B cell (primary cell): ENCODE results near the gene RET. TPM values are rescaled to one million over a fixed set of nuclear protein-coding genes. Genes with fewer than 3 reads are reported as not detected.

Experiments used
- ATAC-seq: fragments of 200-7000 bp; cut with Tn5 transposase; one replicate; pipeline ENCODE4 v1.10.0; 2021; ENCODE audit warnings: low read depth, mild to moderate bottlenecking, moderate number of reproducible peaks, moderate library complexity
- CTCF ChIA-PET: fragments of 350-600 bp; sonication (Branson Sonifier 250); formaldehyde crosslinking; loops from one replicate; lab custom pipeline; 2021; ENCODE audit warnings: antibody characterized with exemption, inconsistent platforms; lab: Charles Lee
- POLR2A ChIA-PET: fragments of 350-600 bp; sonication (Branson Sonifier 250); formaldehyde crosslinking; loops from one replicate; lab custom pipeline; 2021; ENCODE audit warnings: antibody characterized with exemption; lab: Charles Lee
- DNase-seq: peaks from one replicate; pipeline ENCODE4 v3.0.0; 2013
- H2AFZ ChIP-seq: 2 replicates; pipeline ENCODE4 v1.6.1; 2012; ENCODE audit warnings: mild to moderate bottlenecking, low read depth, low read length; ENCODE audit not compliant: insufficient read depth, poor library complexity, severe bottlenecking
- H3K27ac ChIP-seq, 2 donors: 1 replicate in 1 of 2; 2 replicates in 1 of 2; pipeline ENCODE4 v1.5.1; 2012 to 2013; ENCODE audit warnings: low read length in 2 of 2, mild to moderate bottlenecking in 2 of 2, moderate library complexity in 1 of 2
- H3K27me3 ChIP-seq, 4 experiments: fragments of 200-600 bp in 1 of 4; sonication (generic) in 1 of 4; replicated peaks in 1 of 4; 1 replicate in 2 of 4; 2 replicates in 2 of 4; pipeline versions ENCODE4 v1.6.1 to v1.7.0; 2013 to 2016; ENCODE audit warnings: low read length in 3 of 4, mild to moderate bottlenecking in 2 of 4, mixed read lengths in 1 of 4, moderate library complexity in 1 of 4; ENCODE audit not compliant: insufficient read depth in 4 of 4, control insufficient read depth in 3 of 4; ENCODE audit errors: control extremely low read depth in 1 of 4
- H3K36me3 ChIP-seq, 2 experiments: replicated peaks in 1 of 2; 1 replicate in 1 of 2; 2 replicates in 1 of 2; pipeline versions ENCODE4 v1.6.1 to v1.7.1; 2013; ENCODE audit warnings: low read length in 1 of 2; ENCODE audit not compliant: insufficient read depth in 2 of 2, control insufficient read depth in 1 of 2; ENCODE audit errors: control extremely low read depth in 1 of 2, extremely low read depth in 1 of 2
- H3K4me1 ChIP-seq, 2 donors: fragments of 200-600 bp in 1 of 2; sonication (generic) in 1 of 2; 1 replicate in 1 of 2; 2 replicates in 1 of 2; pipeline versions ENCODE4 v1.5.1 to v1.6.1; 2013 to 2017; ENCODE audit warnings: low read length in 2 of 2; ENCODE audit not compliant: control insufficient read depth in 2 of 2, insufficient read depth in 2 of 2
- H3K4me2 ChIP-seq: replicated peaks from 2 replicates; pipeline ENCODE3; 2012; ENCODE audit warnings: mild to moderate bottlenecking, low read depth, low read length; ENCODE audit not compliant: poor library complexity, severe bottlenecking
- H3K4me3 ChIP-seq, 5 experiments: fragments of 200-600 bp in 1 of 5; sonication (generic) in 1 of 5; 1 replicate in 3 of 5; 2 replicates in 2 of 5; pipeline versions ENCODE4 v1.5.1 to v1.7.0; 2011 to 2016; ENCODE audit warnings: low read length in 4 of 5, mild to moderate bottlenecking in 4 of 5, low read depth in 2 of 5, control low read depth in 1 of 5, moderate library complexity in 1 of 5; ENCODE audit not compliant: insufficient read depth in 1 of 5; ENCODE audit errors: control extremely low read depth in 1 of 5, extremely low read depth in 1 of 5
- H3K79me2 ChIP-seq: fragments of 200-600 bp; sonication (generic); one replicate; pipeline ENCODE4 v1.6.0; 2016; ENCODE audit warnings: low read length; ENCODE audit not compliant: control insufficient read depth, insufficient read depth
- H3K9ac ChIP-seq: fragments of 200-600 bp; sonication (generic); 2 replicates; pipeline ENCODE4 v1.6.1; 2017; ENCODE audit warnings: mild to moderate bottlenecking, low read length, moderate library complexity
- H3K9me3 ChIP-seq, 3 donors: one replicate each; pipeline versions ENCODE4 v1.6.1 to v1.7.1; 2013; ENCODE audit warnings: low read length in 2 of 3; ENCODE audit not compliant: control insufficient read depth in 2 of 3, insufficient read depth in 1 of 3; ENCODE audit errors: control extremely low read depth in 1 of 3
- H4K20me1 ChIP-seq: 2 replicates; pipeline ENCODE4 v1.6.0; 2012; ENCODE audit warnings: mild to moderate bottlenecking, low read length; ENCODE audit not compliant: insufficient read depth, control insufficient read depth, poor library complexity, severe bottlenecking
- H3K27ac Mint-ChIP-seq: one replicate; pipeline ENCODE4 v1.8.0; 2021; ENCODE audit warnings: mixed read lengths
- H3K27me3 Mint-ChIP-seq: one replicate; pipeline ENCODE4 v1.8.0; 2021; ENCODE audit warnings: mixed read lengths
- H3K4me1 Mint-ChIP-seq: one replicate; pipeline ENCODE4 v1.8.0; 2021; ENCODE audit warnings: mixed read lengths
- H3K4me3 Mint-ChIP-seq: one replicate; pipeline ENCODE4 v1.8.0; 2021; ENCODE audit warnings: mixed read lengths
- H3K9me3 Mint-ChIP-seq: one replicate; pipeline ENCODE4 v1.8.0; 2022; ENCODE audit warnings: mixed read lengths; ENCODE audit not compliant: insufficient read depth
- CTCF ChIP-seq: fragments of 200-600 bp; IDR thresholded peaks from one replicate; pipeline ENCODE4 v1.8.0; 2022; ENCODE audit warnings: antibody characterized with exemption, mild to moderate bottlenecking
- EZH2 ChIP-seq: IDR thresholded peaks from 2 replicates; pipeline ENCODE4 v1.6.1; 2012; ENCODE audit warnings: borderline replicate concordance, low read depth, mild to moderate bottlenecking, moderate library complexity, low read length; ENCODE audit not compliant: insufficient read depth, poor library complexity, severe bottlenecking
- WGBS: methylation state at CpG from one replicate; pipeline ENCODE4 v1.1.5; 2013; ENCODE audit warnings: missing lambda C conversion rate; ENCODE audit not compliant: insufficient coverage; 5-methylcytosine and 5-hydroxymethylcytosine counted together
- intact Hi-C: fragments of 100-400 bp; cut with micrococcal nuclease; formaldehyde crosslinking; loops from one replicate; pipeline ENCODE4 v1.10.0; 2022
- polyA plus RNA-seq: library from polyadenylated mRNA; depleted of rRNA; stranded (reverse); fragments of >200 nt; gene quantifications from 2 replicates; pipeline ENCODE4 v1.2.3, GENCODE V29; 2012
- total RNA-seq, 2 donors: library from RNA; stranded (reverse); fragments of 120-200 nt in 1 of 2; gene quantifications; 1 replicate in 1 of 2; 2 replicates in 1 of 2; pipeline versions ENCODE4 v1.2.3 to v1.2.4, GENCODE V29; 2013 to 2022

The RET gene
- total and polyA plus RNA-seq, 2 donors (not counting 1 experiment from before 2014, with no cell fraction given) = 0.16 to 0.27 TPM

- Histone ChIP-seq H3K27me3 (no peaks in the 10 kb centered on the region), H3K79me2 (peaks cover 60% of the 10 kb centered on the region), H3K4me1 (peaks cover 31 to 32% of the 10 kb centered on the region in 2 donors), H3K9ac (peak overlapping the region; percentile 93), H3K4me2 (peak overlapping the region; percentile 93), H3K36me3 (no peaks in the 10 kb centered on the region), H3K4me3 (peak overlapping the region; percentile 75 to 98 (median 83)), H4K20me1 (peaks cover 13% of the 10 kb centered on the region), H2AFZ (peak overlapping the region; percentile 95), H3K27ac (peak overlapping the region; percentile 92 to 95), H3K9me3 (no peaks in the 10 kb centered on the region)
- ATAC-seq (peak; percentile 44), DNase-seq (peak; percentile 78)
- Mint-ChIP-seq H3K4me1 (peaks cover 50% of the 10 kb centered on the region), H3K27me3 (no peaks in the 10 kb centered on the region), H3K4me3 (peak overlapping the region; percentile 99), H3K9me3 (no peaks in the 10 kb centered on the region), H3K27ac (peak overlapping the region; percentile 98)
- CTCF ChIA-PET = interaction anchor here (0.6 to 2.6 kb wide), 7 partner anchors 18 to 585 kb away, joined by 3 to 9 read pairs (median 4); no protein-coding TSS in a partner anchor
- no peak for TF ChIP-seq CTCF
- no peak for TF ChIP-seq EZH2
- 0% methylated on average over 16 of the region's 22 CpGs for WGBS
- POLR2A ChIA-PET = interaction anchor here (0.6 to 1.6 kb wide), 5 partner anchors 9 to 324 kb away, joined by 3 to 5 read pairs (median 5); no protein-coding TSS in a partner anchor
- intact Hi-C loops = loop anchor here (1.0 to 10.0 kb wide), 8 partner anchors 33 to 586 kb away; partner anchors contain the start of genes BMS1, HNRNPF, ZNF239 and ZNF33B
Observed at GRCh38 chr10:43138757-43139241, 61.9 kb downstream of the RET start.

- H3K27ac ChIP-seq = no peak overlapping the region
- H3K36me3 ChIP-seq = no peaks in the 10 kb centered on the region
- Mint-ChIP-seq H3K9me3 (peaks cover 2% of the 10 kb centered on the region), H3K27me3 (no peaks in the 10 kb centered on the region), H3K4me3 (no peak overlapping the region), H3K4me1 (peaks cover 60% of the 10 kb centered on the region), H3K27ac (peak overlapping the region; percentile 33)
- POLR2A ChIA-PET = interaction anchor here (0.6 kb wide), 1 partner anchor 12 kb away, joined by 3 read pairs; no protein-coding TSS in a partner anchor
- H3K4me1 ChIP-seq = peaks cover 32 to 40% of the 10 kb centered on the region in 2 donors
- no peak for ATAC-seq
- no peak overlapping the region for H3K4me3 ChIP-seq
- peaks cover 13% of the 10 kb centered on the region for H4K20me1 ChIP-seq
- H3K9me3 ChIP-seq = no peaks in the 10 kb centered on the region
- no peak overlapping the region for H2AFZ ChIP-seq
- no peak overlapping the region for H3K4me2 ChIP-seq
- H3K27me3 ChIP-seq = no peaks in the 10 kb centered on the region
- CTCF ChIA-PET = interaction anchor here (1.1 kb wide), 1 partner anchor 64 kb away, joined by 3 read pairs; no protein-coding TSS in a partner anchor
- no peak overlapping the region for H3K9ac ChIP-seq
- TF ChIP-seq CTCF (no peak), EZH2 (no peak)
- no peak for DNase-seq
- WGBS = no CpG with 5 or more reads among the region's 5 CpGs
- intact Hi-C loops = no loop called here
- peaks cover 85% of the 10 kb centered on the region for H3K79me2 ChIP-seq
Observed at GRCh38 chr10:43141421-43141820, 64.6 kb downstream of the RET start.
